Left lung (tissue), 10 donors: ENCODE data around the gene SPEF2. TPM values are rescaled to one million over a fixed set of nuclear protein-coding genes. Genes with fewer than 3 reads are reported as not detected.

ENCODE experiments used
- ATAC-seq: fragments of 200-7000 bp; cut with Tn5 transposase; one replicate; pipeline ENCODE4 v1.9.1; 2020; ENCODE audit warnings: moderate library complexity
- DNase-seq, 4 donors: peaks; one replicate each; pipeline ENCODE4 v3.0.0-alpha.2; 2013 to 2020
- H3K27ac ChIP-seq, 2 donors: fragments of 200-600 bp; sonication (generic) in 1 of 2; one replicate each; pipeline versions ENCODE4 v1.5.0 to v1.8.0; 2020 to 2021
- H3K27me3 ChIP-seq, 2 donors: fragments of 200-600 bp; sonication (generic) in 1 of 2; one replicate each; pipeline versions ENCODE4 v1.5.0 to v1.8.0; 2020 to 2021
- H3K36me3 ChIP-seq, 2 donors: fragments of 200-600 bp; sonication (generic) in 1 of 2; one replicate each; pipeline versions ENCODE4 v1.5.0 to v1.8.0; 2020 to 2021
- H3K4me1 ChIP-seq, 2 donors: fragments of 200-600 bp; one replicate each; pipeline ENCODE4 v1.8.0; 2021
- H3K4me3 ChIP-seq, 2 donors: fragments of 200-600 bp; sonication (generic) in 1 of 2; one replicate each; pipeline versions ENCODE4 v1.5.0 to v1.8.0; 2020 to 2021; ENCODE audit warnings: mild to moderate bottlenecking in 1 of 2
- H3K9me3 ChIP-seq, 2 donors: fragments of 200-600 bp; sonication (generic) in 1 of 2; one replicate each; pipeline versions ENCODE4 v1.5.0 to v1.8.0; 2020 to 2021
- CTCF ChIP-seq, 2 donors: fragments of 200-600 bp; sonication (generic) in 1 of 2; IDR thresholded peaks; one replicate each; pipeline versions ENCODE4 v1.5.0 to v1.8.0; 2021; ENCODE audit warnings: antibody characterized with exemption in 2 of 2
- intact Hi-C, 2 donors: fragments of 100-400 bp; cut with DNase I; formaldehyde crosslinking; loops; one replicate each; pipeline versions ENCODE4 v1.11.2 to v1.14.2; 2022
- polyA plus RNA-seq, 6 donors: library from polyadenylated mRNA; unstranded; fragments of 120-200 nt; gene quantifications; one replicate each; pipeline ENCODE4 v1.2.1, GENCODE V29; 2013; ENCODE audit not compliant: insufficient read length in 6 of 6
- total RNA-seq, 2 donors: library from RNA; stranded (reverse); fragmentation: NEBNext Ultra II Directional; extraction: Animal tissue kit (Norgen Biotek cat#: 25700); gene quantifications; one replicate each; pipeline ENCODE4 v1.2.1, GENCODE V29; 2021
- donor health status: DM: no; HTN: yes; CAD: no.
- donor health status: DM: no; HTN: no; CAD: no.

The SPEF2 gene
- total and polyA plus RNA-seq, 8 donors: 5.8 to 51.5 (median 43.0) TPM

GRCh38 chr5:35651002-35651756 is 33.5 kb downstream of the SPEF2 start:
- peak in 1 of 4 donors; percentile 6 for DNase-seq
- no peak overlapping the region for H3K4me3 ChIP-seq
- intact Hi-C loops: loop anchor here in 1 of 2 donors (5.0 kb wide), 1 partner anchor 271 kb away; no protein-coding TSS in a partner anchor

GRCh38 chr5:35656721-35657120 is 39.1 kb downstream of the SPEF2 start:
- intact Hi-C loops: no loop called here
- no peak for ATAC-seq
- no peak for TF ChIP-seq CTCF (IDR thresholded peaks at IDR 0.05)

More at GRCh38 chr5:35651002-35651756, 33.5 kb downstream of the SPEF2 start:
- peak; percentile 36 to 44 for TF ChIP-seq CTCF (IDR thresholded peaks at IDR 0.05)
- no peaks in the 10 kb centered on the region for H3K9me3 ChIP-seq
- no peak overlapping the region for H3K27ac ChIP-seq
- H3K27me3 ChIP-seq: no peaks in the 10 kb centered on the region
- no peaks in the 10 kb centered on the region for H3K36me3 ChIP-seq
- H3K4me1 ChIP-seq: no peaks in the 10 kb centered on the region
- peak; percentile 57 for ATAC-seq

GRCh38 chr5:35657877-35658276 is 40.2 kb downstream of the SPEF2 start:
- Histone ChIP-seq H3K27ac (no peak overlapping the region), H3K4me3 (no peak overlapping the region), H3K4me1 (no peaks in the 10 kb centered on the region), H3K27me3 (no peaks in the 10 kb centered on the region), H3K36me3 (no peaks in the 10 kb centered on the region), H3K9me3 (no peaks in the 10 kb centered on the region)
- intact Hi-C loops: no loop called here
- no peak for TF ChIP-seq CTCF (IDR thresholded peaks at IDR 0.05)
- no peak for DNase-seq
- no peak for ATAC-seq

More at GRCh38 chr5:35656721-35657120, 39.1 kb downstream of the SPEF2 start:
- no peaks in the 10 kb centered on the region for H3K4me1 ChIP-seq
- no peaks in the 10 kb centered on the region for H3K27me3 ChIP-seq
- H3K4me3 ChIP-seq: no peak overlapping the region
- no peak for DNase-seq
- no peak overlapping the region for H3K27ac ChIP-seq
- H3K9me3 ChIP-seq: no peaks in the 10 kb centered on the region
- no peaks in the 10 kb centered on the region for H3K36me3 ChIP-seq

- Histone ChIP-seq H3K4me1 (no peaks in the 10 kb centered on the region), H3K27ac (no peak overlapping the region), H3K9me3 (no peaks in the 10 kb centered on the region), H3K27me3 (no peaks in the 10 kb centered on the region), H3K4me3 (no peak overlapping the region), H3K36me3 (no peaks in the 10 kb centered on the region)
- no peak for DNase-seq
- no peak for ATAC-seq
- intact Hi-C loops: no loop called here
- TF ChIP-seq CTCF (IDR thresholded peaks at IDR 0.05): no peak
Observed at GRCh38 chr5:35659556-35659955, 41.9 kb downstream of the SPEF2 start.

GRCh38 chr5:35660451-35660850 is 42.8 kb downstream of the SPEF2 start:
- H3K4me1 ChIP-seq: no peaks in the 10 kb centered on the region
- TF ChIP-seq CTCF (IDR thresholded peaks at IDR 0.05): no peak
- intact Hi-C loops: no loop called here
- H3K9me3 ChIP-seq: no peaks in the 10 kb centered on the region
- H3K27me3 ChIP-seq: no peaks in the 10 kb centered on the region
- no peaks in the 10 kb centered on the region for H3K36me3 ChIP-seq
- H3K27ac ChIP-seq: no peak overlapping the region
- DNase-seq (no peak), ATAC-seq (no peak)
- no peak overlapping the region for H3K4me3 ChIP-seq
